A673 (cell line): ENCODE results near the gene HIKESHI. TPM values are rescaled to one million over a fixed set of nuclear protein-coding genes. Genes with fewer than 3 reads are reported as not detected.

Source experiments
- BruUV-seq: library from RNA; stranded (reverse); fragments of 400-500 nt; replicated peaks from 2 replicates; lab custom pipeline; 2021; lab: Mats Ljungman, UMichigan
- CTCF ChIA-PET: fragments of 300-600 bp; sonication (Branson Sonifier 250); formaldehyde crosslinking; loops from one replicate; lab custom pipeline; 2022; ENCODE audit warnings: antibody characterized with exemption; lab: Charles Lee
- POLR2A ChIA-PET: fragments of 300-600 bp; sonication (Branson Sonifier 250); formaldehyde crosslinking; loops from one replicate; lab custom pipeline; 2022; ENCODE audit warnings: antibody characterized with exemption; ENCODE audit not compliant: low non-redundant PET; lab: Charles Lee
- DNase-seq: peaks from one replicate; pipeline ENCODE4 v3.0.0-alpha.2; 2015; ENCODE audit warnings: low spot score
- H3K27ac ChIP-seq: fragments of 200-600 bp; sonication (generic); 2 replicates; pipeline ENCODE4 v1.5.1; 2016; ENCODE audit warnings: mixed run types, low read depth, mild to moderate bottlenecking, mixed read lengths, antibody characterized with exemption, low read length; ENCODE audit not compliant: poor library complexity, severe bottlenecking
- H3K27me3 ChIP-seq: fragments of 200-600 bp; sonication (generic); replicated peaks from 2 replicates; pipeline ENCODE4 v1.6.1; 2017; ENCODE audit warnings: mixed run types, low read depth, mild to moderate bottlenecking, mixed read lengths, antibody characterized with exemption, low read length; ENCODE audit not compliant: insufficient read depth, poor library complexity
- H3K36me3 ChIP-seq: fragments of 200-600 bp; sonication (generic); 2 replicates; pipeline ENCODE4 v1.6.1; 2016; ENCODE audit warnings: mixed run types, mild to moderate bottlenecking, mixed read lengths, antibody characterized with exemption, low read length; ENCODE audit not compliant: insufficient read depth, poor library complexity, severe bottlenecking
- H3K4me1 ChIP-seq: fragments of 200-600 bp; sonication (generic); 2 replicates; pipeline ENCODE4 v1.6.1; 2017; ENCODE audit warnings: mixed run types, mild to moderate bottlenecking, mixed read lengths, antibody characterized with exemption, low read length; ENCODE audit not compliant: insufficient read depth, poor library complexity, severe bottlenecking
- H3K4me3 ChIP-seq: fragments of 200-600 bp; sonication (generic); 2 replicates; pipeline ENCODE4 v1.5.1; 2016; ENCODE audit warnings: low read depth, mixed run types, mild to moderate bottlenecking, mixed read lengths, low read length; ENCODE audit not compliant: poor library complexity, severe bottlenecking
- H3K9me3 ChIP-seq: fragments of 200-600 bp; sonication (generic); 2 replicates; pipeline ENCODE4 v1.6.1; 2016; ENCODE audit warnings: mixed run types, low read depth, mild to moderate bottlenecking, mixed read lengths, antibody characterized with exemption, low read length; ENCODE audit not compliant: poor library complexity, severe bottlenecking
- EZH2 ChIP-seq: fragments of 200-600 bp; sonication (generic); IDR thresholded peaks from 2 replicates; pipeline ENCODE4 v1.6.1; 2017; ENCODE audit warnings: borderline replicate concordance, low read depth, mild to moderate bottlenecking, mixed read lengths, antibody characterized with exemption, low read length; ENCODE audit not compliant: poor library complexity, severe bottlenecking
- intact Hi-C: fragments of 100-400 bp; cut with micrococcal nuclease; formaldehyde crosslinking; loops from one replicate; pipeline ENCODE4 v1.10.0; 2022; ENCODE audit not compliant: unreplicated experiment
- total RNA-seq: library from RNA; stranded (reverse); gene quantifications from 2 replicates; pipeline ENCODE4 v1.2.3, GENCODE V29; 2021
- TF ChIP-seq, protein P1 (sequence below): fragments of 300-800, 200-600 bp; sonication (generic); conservative IDR thresholded peaks from 2 replicates; pipeline ENCODE4 v1.5.1; 2017; ENCODE audit warnings: low read depth, mild to moderate bottlenecking, antibody characterized with exemption, low read length, moderate library complexity, mixed read lengths

HIKESHI gene
- total RNA-seq, 1 experiment from 2014 or later, result 55.1 TPM

GRCh38 chr11:86380295-86381059 is 78.4 kb downstream of the HIKESHI start:
- Histone ChIP-seq H3K27ac (no peak overlapping the region), H3K4me1 (no peaks in the 10 kb centered on the region), H3K36me3 (no peaks in the 10 kb centered on the region), H3K4me3 (no peak overlapping the region), H3K9me3 (no peaks in the 10 kb centered on the region), H3K27me3 (no peaks in the 10 kb centered on the region)
- no TSS peak for BruUV-seq
- intact Hi-C loops, result no loop called here
- CTCF ChIA-PET, result no interaction called here
- no peak for DNase-seq
- POLR2A ChIA-PET, result no interaction called here
- TF ChIP-seq, protein P1, sequence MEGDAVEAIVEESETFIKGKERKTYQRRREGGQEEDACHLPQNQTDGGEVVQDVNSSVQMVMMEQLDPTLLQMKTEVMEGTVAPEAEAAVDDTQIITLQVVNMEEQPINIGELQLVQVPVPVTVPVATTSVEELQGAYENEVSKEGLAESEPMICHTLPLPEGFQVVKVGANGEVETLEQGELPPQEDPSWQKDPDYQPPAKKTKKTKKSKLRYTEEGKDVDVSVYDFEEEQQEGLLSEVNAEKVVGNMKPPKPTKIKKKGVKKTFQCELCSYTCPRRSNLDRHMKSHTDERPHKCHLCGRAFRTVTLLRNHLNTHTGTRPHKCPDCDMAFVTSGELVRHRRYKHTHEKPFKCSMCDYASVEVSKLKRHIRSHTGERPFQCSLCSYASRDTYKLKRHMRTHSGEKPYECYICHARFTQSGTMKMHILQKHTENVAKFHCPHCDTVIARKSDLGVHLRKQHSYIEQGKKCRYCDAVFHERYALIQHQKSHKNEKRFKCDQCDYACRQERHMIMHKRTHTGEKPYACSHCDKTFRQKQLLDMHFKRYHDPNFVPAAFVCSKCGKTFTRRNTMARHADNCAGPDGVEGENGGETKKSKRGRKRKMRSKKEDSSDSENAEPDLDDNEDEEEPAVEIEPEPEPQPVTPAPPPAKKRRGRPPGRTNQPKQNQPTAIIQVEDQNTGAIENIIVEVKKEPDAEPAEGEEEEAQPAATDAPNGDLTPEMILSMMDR, result no peak
- TF ChIP-seq EZH2, result no peak

- ChIA-PET CTCF (no interaction called here), POLR2A (no interaction called here)
- DNase-seq, result no peak
- TF ChIP-seq, protein P1, result no peak
- no peak for TF ChIP-seq EZH2
- H3K27me3 ChIP-seq, result no peaks in the 10 kb centered on the region
- no peak overlapping the region for H3K27ac ChIP-seq
- H3K9me3 ChIP-seq, result no peaks in the 10 kb centered on the region
- no TSS peak for BruUV-seq
- intact Hi-C loops, result no loop called here
- H3K4me1 ChIP-seq, result no peaks in the 10 kb centered on the region
- H3K4me3 ChIP-seq, result no peak overlapping the region
- H3K36me3 ChIP-seq, result no peaks in the 10 kb centered on the region
These were observed 81.3 kb downstream of the HIKESHI start for GRCh38 chr11:86383041-86383955.

DNA sequence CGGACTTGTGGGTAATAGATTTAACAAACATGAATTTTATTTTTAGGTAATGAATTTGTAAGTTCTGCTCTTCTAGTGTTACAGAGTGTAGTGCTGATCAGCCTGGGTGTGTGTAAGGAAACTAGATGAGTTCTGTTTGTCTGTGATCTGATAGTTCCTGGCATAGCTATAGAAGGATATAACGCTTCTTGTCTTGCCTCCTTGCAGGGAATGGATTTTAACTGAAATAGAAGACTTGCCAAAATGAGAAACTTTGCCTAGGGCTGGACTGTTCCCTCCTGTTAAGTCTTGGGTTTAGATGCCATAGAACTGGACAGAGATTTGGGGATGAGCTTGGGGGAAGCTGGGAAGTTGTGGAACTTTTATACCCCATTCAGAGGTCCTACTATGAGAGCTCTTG is 84.2 kb downstream of the HIKESHI start:
- H3K27me3 ChIP-seq, result no peaks in the 10 kb centered on the region
- H3K4me1 ChIP-seq, result no peaks in the 10 kb centered on the region
- intact Hi-C loops, result no loop called here
- H3K36me3 ChIP-seq, result no peaks in the 10 kb centered on the region
- POLR2A ChIA-PET, result interaction anchor here (0.5 kb wide), 1 partner anchor 118 kb away, joined by 3 read pairs; no protein-coding TSS in a partner anchor
- H3K27ac ChIP-seq, result no peak overlapping the region
- no peaks in the 10 kb centered on the region for H3K9me3 ChIP-seq
- CTCF ChIA-PET, result no interaction called here
- TF ChIP-seq EZH2, result no peak
- TF ChIP-seq, protein P1, result no peak
- no peak for DNase-seq
- BruUV-seq, result no TSS peak
- H3K4me3 ChIP-seq, result no peak overlapping the region
